NCI-H446 treated with DMSO at 0.1 percent for 48 hours (cell line): ENCODE results near the gene COX7A1.

Source experiments
- DNase-seq: peaks from one replicate; lab custom pipeline; 2025; lab: John Stamatoyannopoulos, UW

Gene COX7A1

DNA sequence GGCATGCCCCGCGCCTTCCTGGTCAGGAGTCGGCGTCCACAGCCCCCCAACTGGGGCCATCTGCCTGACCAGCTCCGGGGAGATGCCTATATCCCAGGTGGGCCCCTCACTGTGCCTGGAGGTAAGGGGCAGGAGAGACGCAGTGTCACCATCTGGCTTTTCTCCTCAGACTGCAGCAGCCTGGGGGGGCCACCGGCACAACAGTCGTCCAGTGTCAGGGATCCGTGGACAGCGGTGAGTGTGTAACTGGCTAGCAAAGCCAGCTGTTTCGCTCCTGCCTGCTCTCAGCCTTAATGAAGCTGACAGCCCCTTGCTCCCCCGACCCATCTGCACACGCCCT lies 41.1 kb downstream of the COX7A1 start:
- no peak for DNase-seq

- DNase-seq, result no peak
These were observed 41.6 kb downstream of the COX7A1 start, which contains the start of gene OVOL3 for GRCh38 chr19:36110487-36111199. OVOL3 (plus strand) TSS chr19:36111143; CDS start chr19:36111203, 60 bp downstream.

- DNase-seq, result no peak
These were observed 43.6 kb downstream of the COX7A1 start for GRCh38 chr19:36108684-36109083.

GRCh38 chr19:36106991-36107390 lies 45.3 kb downstream of the COX7A1 start:
- no peak for DNase-seq

DNA sequence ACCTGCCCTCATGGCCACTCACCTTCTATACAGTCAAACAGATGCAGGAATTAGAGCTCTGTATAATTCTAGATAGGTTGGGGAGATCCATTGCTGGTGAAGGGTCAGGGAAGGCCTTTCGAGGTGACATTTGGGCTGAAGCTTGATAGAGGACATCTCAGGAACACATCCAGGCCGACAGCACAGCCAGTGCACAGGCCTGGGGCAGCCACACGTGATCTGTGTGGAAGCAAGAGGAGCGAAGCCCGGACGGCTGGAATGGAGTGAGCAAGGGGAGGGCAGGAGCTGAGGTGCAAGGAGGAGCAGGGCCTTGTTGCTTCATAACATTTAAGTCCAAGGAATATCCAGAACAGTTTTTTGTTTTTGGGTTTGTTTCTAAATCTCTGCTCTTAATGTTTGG lies 45.8 kb downstream of the COX7A1 start:
- DNase-seq, result no peak

- no peak for DNase-seq
These were observed 48.2 kb downstream of the COX7A1 start for GRCh38 chr19:36103842-36104552.

DNA sequence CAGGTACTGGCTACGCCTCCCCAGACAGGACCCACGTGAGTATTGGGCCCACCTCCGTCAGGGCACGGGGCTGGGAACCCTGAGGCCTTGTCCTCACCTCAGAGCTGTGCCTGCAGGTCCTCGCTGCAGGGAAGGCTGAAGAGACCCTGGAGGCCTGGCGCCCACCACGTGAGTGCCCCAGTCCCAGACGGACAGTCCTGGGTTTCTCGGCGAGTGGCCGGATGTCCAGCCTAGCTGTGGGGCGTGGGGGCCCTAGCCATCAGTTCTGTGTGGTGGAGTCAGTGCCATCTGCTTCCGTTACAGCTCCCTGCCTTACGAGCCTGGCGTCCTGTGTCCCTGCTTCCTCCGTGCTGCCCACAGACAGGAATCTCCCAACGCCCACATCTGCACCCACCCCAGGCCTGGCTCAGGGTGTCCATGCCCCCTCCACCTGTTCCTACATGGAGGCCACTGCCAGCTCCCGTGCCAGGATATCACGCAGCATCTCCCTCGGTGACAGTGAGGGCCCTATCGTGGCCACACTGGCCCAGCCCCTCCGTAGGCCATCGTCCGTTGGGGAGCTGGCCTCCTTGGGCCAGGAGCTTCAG lies 49.1 kb downstream of the COX7A1 start:
- no peak for DNase-seq

DNA sequence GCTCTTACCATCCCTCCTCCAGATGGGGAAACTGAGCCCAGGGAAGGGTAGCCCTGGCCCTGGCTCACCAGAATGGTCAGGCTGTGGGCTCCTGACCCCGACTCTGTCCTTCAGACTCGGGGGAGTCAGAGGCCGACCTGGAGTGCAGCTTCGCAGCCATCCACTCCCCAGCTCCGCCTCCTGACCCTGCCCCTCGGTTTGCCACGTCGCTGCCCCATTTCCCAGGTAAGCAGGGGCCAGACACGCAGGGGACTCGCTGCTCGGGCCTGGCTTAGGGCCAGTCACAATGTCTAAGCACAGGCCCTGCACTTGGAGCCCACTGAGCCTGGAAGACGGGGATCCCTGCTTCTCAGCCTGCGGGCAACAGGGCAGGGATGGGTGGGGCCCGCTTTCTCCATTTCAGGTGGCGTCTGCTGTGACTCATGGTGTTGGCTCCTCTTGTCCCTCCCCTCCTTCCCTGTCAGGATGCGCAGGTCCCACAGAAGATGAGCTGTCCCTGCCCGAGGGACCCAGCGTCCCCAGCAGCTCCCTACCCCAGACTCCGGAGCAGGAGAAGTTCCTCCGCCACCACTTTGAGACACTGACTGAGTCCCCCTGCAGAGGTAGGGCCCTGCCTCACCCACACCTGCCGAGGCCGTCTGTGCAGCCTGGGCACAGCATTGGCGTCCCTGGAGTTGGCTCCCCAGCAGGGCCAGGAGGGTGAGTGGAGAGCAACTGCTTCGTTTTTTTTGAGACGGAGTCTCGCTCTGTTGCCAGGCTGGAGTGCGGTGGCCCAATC lies 50.5 kb downstream of the COX7A1 start:
- DNase-seq, result no peak
